HT1080 (cell line): ENCODE measurements around the gene TIMP2. TPM values are rescaled to one million over a fixed set of nuclear protein-coding genes. Genes with fewer than 3 reads are reported as not detected.
A peak's percentile ranks its signal among the peaks of the same experiment; 100 is the strongest.
"Not testable (repeated sequence)": the region's sequence is repeated elsewhere in the genome, so short reads cannot be mapped to it uniquely, and the experiment has no call there.

ENCODE experiments used
- DNase-seq: peaks from one replicate; pipeline ENCODE4 v3.0.0-alpha.2; 2015; ENCODE audit warnings: low read depth
- total RNA-seq: library from RNA; depleted of rRNA; stranded (reverse); fragments of >200 nt; shearing (Covaris generic); gene quantifications from 2 replicates; pipeline ENCODE4 v1.2.3, GENCODE V29; 2014

TIMP2 gene
- total RNA-seq, 1 experiment from 2014 or later, result 119 TPM

- no peak for DNase-seq
Observed at GRCh38 chr17:78892062-78892456, 33.1 kb downstream of the TIMP2 start.

- no peak for DNase-seq
Observed at GRCh38 chr17:78891406-78892061, 33.7 kb downstream of the TIMP2 start.

GRCh38 chr17:78890498-78890897 lies 34.7 kb downstream of the TIMP2 start:
- no peak for DNase-seq

GRCh38 chr17:78890096-78890495 lies 35.1 kb downstream of the TIMP2 start:
- DNase-seq, result not testable (repeated sequence)

- no peak for DNase-seq
Observed at GRCh38 chr17:78889531-78889930, 35.7 kb downstream of the TIMP2 start.

- DNase-seq, result no peak
Observed at GRCh38 chr17:78888941-78889518, 36.2 kb downstream of the TIMP2 start.

- DNase-seq, result no peak
Observed at GRCh38 chr17:78886954-78887353, 38.2 kb downstream of the TIMP2 start.

GRCh38 chr17:78885956-78886355 lies 39.2 kb downstream of the TIMP2 start:
- DNase-seq, result no peak

GRCh38 chr17:78884876-78885667 lies 40.1 kb downstream of the TIMP2 start:
- no peak for DNase-seq

GRCh38 chr17:78884148-78884825 lies 40.9 kb downstream of the TIMP2 start:
- no peak for DNase-seq

GRCh38 chr17:78883533-78884131 lies 41.6 kb downstream of the TIMP2 start:
- DNase-seq, result peak; percentile 98

GRCh38 chr17:78883089-78883532 lies 42.1 kb downstream of the TIMP2 start:
- DNase-seq, result no peak

GRCh38 chr17:78882540-78883088 lies 42.6 kb downstream of the TIMP2 start:
- no peak for DNase-seq

- DNase-seq, result peak; percentile 86
Observed at GRCh38 chr17:78879635-78880186, 45.5 kb downstream of the TIMP2 start.

GRCh38 chr17:78878871-78879527 lies 46.2 kb downstream of the TIMP2 start:
- no peak for DNase-seq

- DNase-seq, result no peak
Observed at GRCh38 chr17:78878261-78878660, 46.9 kb downstream of the TIMP2 start.

GRCh38 chr17:78876954-78877517 lies 48.2 kb downstream of the TIMP2 start:
- not testable (repeated sequence) for DNase-seq

- DNase-seq, result no peak
Observed at GRCh38 chr17:78876094-78876597, 49.0 kb downstream of the TIMP2 start.

GRCh38 chr17:78875363-78876093 lies 49.7 kb downstream of the TIMP2 start:
- DNase-seq, result peak; percentile 92
